PC-9 (cell line): ENCODE results near the gene TBC1D22B. TPM values are rescaled to one million over a fixed set of nuclear protein-coding genes. Genes with fewer than 3 reads are reported as not detected.

ENCODE experiments used
- BruUV-seq: library from RNA; stranded (reverse); fragments of 400-500 nt; replicated peaks from 2 replicates; lab custom pipeline; 2021; lab: Mats Ljungman, UMichigan
- CTCF ChIA-PET: fragments of 300-600 bp; sonication (Branson Sonifier 250); formaldehyde crosslinking; loops from one replicate; lab custom pipeline; 2022; ENCODE audit warnings: antibody characterized with exemption; lab: Charles Lee
- POLR2A ChIA-PET: fragments of 300-600 bp; sonication (Branson Sonifier 250); formaldehyde crosslinking; loops from one replicate; lab custom pipeline; 2022; ENCODE audit warnings: antibody characterized with exemption; ENCODE audit not compliant: unreplicated experiment; lab: Charles Lee
- DNase-seq, 2 experiments: peaks; one replicate each; pipeline versions ENCODE4 v3.0.0 to v3.0.0-alpha.2; 2015 to 2022; ENCODE audit warnings: mixed read lengths in 1 of 2
- H2AFZ ChIP-seq: fragments of 200-600 bp; sonication (generic); 2 replicates; pipeline ENCODE4 v1.8.1; 2017; ENCODE audit warnings: antibody characterized with exemption
- H3F3A ChIP-seq: fragments of 200-600 bp; sonication (generic); 2 replicates; pipeline ENCODE4 v1.8.1; 2017; ENCODE audit warnings: antibody characterized with exemption, mild to moderate bottlenecking, low read depth; ENCODE audit not compliant: insufficient read depth
- H3K27ac ChIP-seq: fragments of 200-600 bp; sonication (generic); 2 replicates; pipeline ENCODE4 v1.6.1; 2016; ENCODE audit warnings: mixed run types
- H3K27me3 ChIP-seq: fragments of 200-600 bp; sonication (generic); 2 replicates; pipeline ENCODE4 v1.6.1; 2016; ENCODE audit warnings: low read depth, mixed run types; ENCODE audit not compliant: insufficient read depth
- H3K36me3 ChIP-seq: fragments of 200-600 bp; sonication (generic); 2 replicates; pipeline ENCODE4 v1.6.1; 2016; ENCODE audit warnings: low read depth, mixed run types
- H3K4me1 ChIP-seq: fragments of 200-600 bp; sonication (generic); replicated peaks from 2 replicates; pipeline ENCODE4 v1.6.1; 2016; ENCODE audit warnings: mixed run types; ENCODE audit not compliant: insufficient read depth
- H3K4me2 ChIP-seq: fragments of 200-600 bp; sonication (generic); 2 replicates; pipeline ENCODE4 v1.6.1; 2017; ENCODE audit warnings: mixed run types
- H3K4me3 ChIP-seq: fragments of 200-600 bp; sonication (generic); 2 replicates; pipeline ENCODE4 v1.6.1; 2016; ENCODE audit warnings: mixed run types
- H3K79me2 ChIP-seq: fragments of 200-600 bp; sonication (generic); 2 replicates; pipeline ENCODE4 v1.6.1; 2017; ENCODE audit warnings: low read depth, mixed run types
- H3K9me2 ChIP-seq: fragments of 200-600 bp; sonication (generic); 2 replicates; pipeline ENCODE4 v1.8.1; 2017; ENCODE audit warnings: mild to moderate bottlenecking; ENCODE audit not compliant: insufficient read depth
- H3K9me3 ChIP-seq: fragments of 200-600 bp; sonication (generic); 2 replicates; pipeline ENCODE4 v1.8.1; 2016; ENCODE audit warnings: low read depth; ENCODE audit not compliant: insufficient read depth
- H4K20me1 ChIP-seq: fragments of 200-600 bp; sonication (generic); 2 replicates; pipeline ENCODE4 v1.8.1; 2017; ENCODE audit not compliant: insufficient read depth
- EZH2 ChIP-seq: fragments of 200-600 bp; sonication (generic); IDR thresholded peaks from 2 replicates; pipeline ENCODE4 v1.8.0; 2017; ENCODE audit warnings: antibody characterized with exemption, low read depth
- intact Hi-C: fragments of 100-400 bp; cut with micrococcal nuclease; formaldehyde crosslinking; loops from one replicate; pipeline ENCODE4 v1.10.0; 2022; ENCODE audit not compliant: unreplicated experiment
- total RNA-seq: library from RNA; stranded (reverse); gene quantifications from 2 replicates; pipeline ENCODE4 v1.2.3, GENCODE V29; 2021
- TF ChIP-seq, protein P1 (sequence below): fragments of 200-600 bp; sonication (generic); conservative IDR thresholded peaks from 2 replicates; pipeline ENCODE4 v1.6.1; 2017; ENCODE audit warnings: mixed run types, antibody characterized with exemption, mild to moderate bottlenecking, moderate library complexity

TBC1D22B gene
- total RNA-seq, 1 experiment from 2014 or later, result 14.6 TPM

DNA sequence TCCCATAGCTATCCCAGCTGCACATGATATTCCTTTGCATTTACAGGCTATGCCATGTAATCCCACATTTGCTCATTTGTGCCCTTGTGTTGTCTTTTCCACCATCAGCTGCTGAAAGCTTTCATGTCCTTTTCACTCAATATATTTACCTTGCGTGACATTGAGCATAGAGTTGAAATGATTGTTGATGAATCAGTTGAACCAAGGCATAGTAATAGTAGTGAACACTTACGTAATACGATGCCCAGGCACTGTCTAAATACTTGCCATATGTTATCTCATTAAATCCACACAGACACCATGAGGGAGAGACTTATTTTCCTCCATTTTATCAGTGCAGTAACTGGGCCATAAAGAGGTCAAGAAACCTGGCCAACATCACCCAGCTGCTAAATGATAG is 109.3 kb downstream of the TBC1D22B start:
- BruUV-seq, result no TSS peak
- Histone ChIP-seq H2AFZ (no peak overlapping the region), H4K20me1 (peaks cover 10% of the 10 kb centered on the region), H3K9me3 (no peaks in the 10 kb centered on the region), H3K36me3 (no peaks in the 10 kb centered on the region), H3K79me2 (no peaks in the 10 kb centered on the region), H3K9me2 (no peaks in the 10 kb centered on the region), H3K4me1 (no peaks in the 10 kb centered on the region), H3K4me2 (no peak overlapping the region), H3F3A (no peaks in the 10 kb centered on the region; the same call in 1 of the 2 replicates), H3K27me3 (no peaks in the 10 kb centered on the region), H3K4me3 (no peak overlapping the region), H3K27ac (no peak overlapping the region)
- intact Hi-C loops, result no loop called here
- TF ChIP-seq, protein P1, sequence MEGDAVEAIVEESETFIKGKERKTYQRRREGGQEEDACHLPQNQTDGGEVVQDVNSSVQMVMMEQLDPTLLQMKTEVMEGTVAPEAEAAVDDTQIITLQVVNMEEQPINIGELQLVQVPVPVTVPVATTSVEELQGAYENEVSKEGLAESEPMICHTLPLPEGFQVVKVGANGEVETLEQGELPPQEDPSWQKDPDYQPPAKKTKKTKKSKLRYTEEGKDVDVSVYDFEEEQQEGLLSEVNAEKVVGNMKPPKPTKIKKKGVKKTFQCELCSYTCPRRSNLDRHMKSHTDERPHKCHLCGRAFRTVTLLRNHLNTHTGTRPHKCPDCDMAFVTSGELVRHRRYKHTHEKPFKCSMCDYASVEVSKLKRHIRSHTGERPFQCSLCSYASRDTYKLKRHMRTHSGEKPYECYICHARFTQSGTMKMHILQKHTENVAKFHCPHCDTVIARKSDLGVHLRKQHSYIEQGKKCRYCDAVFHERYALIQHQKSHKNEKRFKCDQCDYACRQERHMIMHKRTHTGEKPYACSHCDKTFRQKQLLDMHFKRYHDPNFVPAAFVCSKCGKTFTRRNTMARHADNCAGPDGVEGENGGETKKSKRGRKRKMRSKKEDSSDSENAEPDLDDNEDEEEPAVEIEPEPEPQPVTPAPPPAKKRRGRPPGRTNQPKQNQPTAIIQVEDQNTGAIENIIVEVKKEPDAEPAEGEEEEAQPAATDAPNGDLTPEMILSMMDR, result no peak
- no peak for TF ChIP-seq EZH2
- CTCF ChIA-PET, result interaction anchor here (0.6 kb wide), 1 partner anchor 35 kb away, joined by 20 read pairs; no protein-coding TSS in a partner anchor
- DNase-seq, result no peak
- POLR2A ChIA-PET, result no interaction called here

DNA sequence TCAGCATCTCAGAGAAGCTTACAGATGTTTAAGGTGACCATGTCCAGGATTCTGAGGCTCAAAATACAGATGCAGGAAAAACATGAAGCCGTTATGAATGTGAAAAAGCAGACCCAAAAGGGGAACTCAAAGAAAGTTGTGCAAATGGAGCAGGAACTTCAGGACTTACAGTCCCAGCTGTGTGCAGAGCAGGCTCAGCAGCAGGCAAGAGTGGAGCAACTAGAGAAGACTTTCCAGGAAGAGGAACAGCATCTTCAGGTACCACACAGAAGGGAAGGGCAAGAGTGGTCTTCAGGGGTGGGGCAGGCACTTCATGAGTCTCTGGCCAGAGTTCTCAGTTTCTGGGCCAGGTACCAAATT is 111.4 kb downstream of the TBC1D22B start:
- POLR2A ChIA-PET, result no interaction called here
- CTCF ChIA-PET, result no interaction called here
- peaks cover 10% of the 10 kb centered on the region for H4K20me1 ChIP-seq
- H3K4me1 ChIP-seq, result no peaks in the 10 kb centered on the region
- H3K27me3 ChIP-seq, result no peaks in the 10 kb centered on the region
- DNase-seq, result no peak
- no peak overlapping the region for H3K4me3 ChIP-seq
- intact Hi-C loops, result no loop called here
- no peaks in the 10 kb centered on the region for H3K79me2 ChIP-seq
- no peak for TF ChIP-seq EZH2
- TF ChIP-seq, protein P1, result no peak
- H3F3A ChIP-seq, result no peaks in the 10 kb centered on the region; the same call in 1 of the 2 replicates
- H3K36me3 ChIP-seq, result no peaks in the 10 kb centered on the region
- no TSS peak for BruUV-seq
- H3K4me2 ChIP-seq, result no peak overlapping the region
- no peak overlapping the region for H3K27ac ChIP-seq
- no peak overlapping the region for H2AFZ ChIP-seq
- no peaks in the 10 kb centered on the region for H3K9me3 ChIP-seq
- H3K9me2 ChIP-seq, result no peaks in the 10 kb centered on the region

DNA sequence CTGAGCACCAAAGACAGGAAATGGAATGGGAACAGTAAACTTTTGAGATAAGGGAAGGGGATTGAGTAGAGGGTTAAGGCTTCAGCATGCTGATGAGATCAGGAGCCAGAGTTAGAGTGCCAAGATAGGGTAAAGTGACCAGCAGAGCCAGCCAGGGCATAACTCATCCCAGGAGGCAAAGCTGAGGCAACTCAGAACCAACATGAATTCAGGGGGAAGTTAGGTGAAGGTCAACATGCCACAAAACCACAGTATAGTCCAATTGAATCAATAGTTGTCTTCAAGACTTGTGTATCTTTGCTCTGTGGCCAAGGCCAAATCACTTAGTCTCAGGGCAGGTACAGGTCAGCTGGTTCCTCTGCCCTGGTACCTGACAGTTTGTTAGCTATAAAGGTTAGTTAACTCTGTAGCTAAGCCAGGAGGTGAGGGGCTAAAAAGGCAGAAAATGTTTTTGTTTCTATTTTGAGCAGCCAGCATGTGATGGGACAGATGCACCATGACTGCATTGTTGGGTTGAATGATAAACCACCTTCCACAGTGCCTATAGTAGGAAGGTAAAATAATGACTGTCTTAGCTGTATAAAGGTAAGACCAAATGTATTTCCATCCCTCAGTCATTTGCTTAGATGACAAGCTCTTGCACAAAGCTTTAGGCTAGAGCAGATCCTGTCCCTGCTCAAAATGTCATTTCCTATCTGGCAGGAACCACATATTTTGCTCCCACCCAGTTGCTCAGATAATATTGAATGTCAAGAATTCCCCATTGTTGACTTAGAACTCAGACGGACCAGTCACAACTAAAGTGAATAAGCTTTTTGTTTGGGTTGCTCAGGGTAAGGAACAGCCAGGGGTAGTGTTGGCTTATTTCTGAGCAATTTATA is 112.0 kb downstream of the TBC1D22B start:
- intact Hi-C loops, result no loop called here
- TF ChIP-seq, protein P1, result no peak
- no peak for TF ChIP-seq EZH2
- H3K9me2 ChIP-seq, result no peaks in the 10 kb centered on the region
- BruUV-seq, result no TSS peak
- H3K79me2 ChIP-seq, result no peaks in the 10 kb centered on the region
- H3K9me3 ChIP-seq, result no peaks in the 10 kb centered on the region
- no peaks in the 10 kb centered on the region for H3K27me3 ChIP-seq
- H3K4me3 ChIP-seq, result no peak overlapping the region
- no peaks in the 10 kb centered on the region for H3K4me1 ChIP-seq
- no peak overlapping the region for H2AFZ ChIP-seq
- H3F3A ChIP-seq, result no peaks in the 10 kb centered on the region; the same call in 1 of the 2 replicates
- DNase-seq, result no peak
- ChIA-PET POLR2A (no interaction called here), CTCF (interaction anchor here (0.8 kb wide), 1 partner anchor 116 kb away, joined by 5 read pairs; no protein-coding TSS in a partner anchor)
- H3K27ac ChIP-seq, result no peak overlapping the region
- no peaks in the 10 kb centered on the region for H3K36me3 ChIP-seq
- H3K4me2 ChIP-seq, result no peak overlapping the region
- peaks cover 10% of the 10 kb centered on the region for H4K20me1 ChIP-seq
